Measurements from ENCODE around the gene DCP1B. TPM values are rescaled to one million over a fixed set of nuclear protein-coding genes. Genes with fewer than 3 reads are reported as not detected.
"Not testable (repeated sequence)": the region's sequence is repeated elsewhere in the genome, so short reads cannot be mapped to it uniquely, and the experiment has no call there.

Gene DCP1B
- total RNA-seq, 8 experiments from 2014 or later = 12.7 to 24.5 (median 15.6) TPM

- in situ Hi-C loops (cut with MboI; ENCODE audit: low pct_unique_long_range_greater_than_20kb in 2 of 9, low sequenced_read_pairs in 9 of 9, unreplicated experiment in 9 of 9) = no loop called here
- whole genome bisulfite sequencing, 10 experiments = 85 to 100% (median 95%) methylated on average over 1 to 3 of the region's 3 CpGs; no CpG with 5 or more reads in 1 of the 10 experiments
- Histone ChIP-seq H3K4me3 (no peak overlapping the region), H3K4me1 (replicated peaks in 1 of 2) (no peaks in the 10 kb centered on the region), H3K27ac (no peak overlapping the region)
- ATAC-seq (replicated peaks in 6 of 8) = no peak
Observed at GRCh38 chr12:1956716-1957115, 47.5 kb downstream of the DCP1B start.

- Histone ChIP-seq H3K27ac (no peak overlapping the region), H3K4me1 (replicated peaks in 1 of 2) (no peaks in the 10 kb centered on the region), H3K4me3 (no peak overlapping the region)
- WGBS, 10 experiments = 70 to 94% (median 88%) methylated on average over 1 to 11 of the region's 15 CpGs; no CpG with 5 or more reads in 1 of the 10 experiments
- in situ Hi-C loops (cut with MboI; ENCODE audit: low pct_unique_long_range_greater_than_20kb in 2 of 9, low sequenced_read_pairs in 9 of 9, unreplicated experiment in 9 of 9) = loop anchor here in 7 of 9 experiments (25.0 kb wide), 4 partner anchors 138 to 313 kb away; partner anchors contain the start of genes WNT5B (in 3 of the 7) and LRTM2 (in 1 of the 7)
- ATAC-seq (replicated peaks in 6 of 8) = peak in 1 of 8 experiments; percentile 35
Observed at GRCh38 chr12:1949771-1950470, 54.3 kb downstream of the DCP1B start.

GRCh38 chr12:1948883-1949282 is 55.4 kb downstream of the DCP1B start:
- 100% methylated on average over 1 to 4 of the region's 11 CpGs; no CpG with 5 or more reads in 5 of the 10 experiments for WGBS, 10 experiments
- no peaks in the 10 kb centered on the region for H3K4me1 ChIP-seq (replicated peaks in 1 of 2)
- no peak overlapping the region for H3K27ac ChIP-seq
- H3K4me3 ChIP-seq = no peak overlapping the region
- ATAC-seq (replicated peaks in 6 of 8) = no peak
- in situ Hi-C loops (cut with MboI; ENCODE audit: low pct_unique_long_range_greater_than_20kb in 2 of 9, low sequenced_read_pairs in 9 of 9, unreplicated experiment in 9 of 9) = loop anchor here in 7 of 9 experiments (25.0 kb wide), 4 partner anchors 137 to 312 kb away; partner anchors contain the start of genes WNT5B (in 3 of the 7) and LRTM2 (in 1 of the 7)

GRCh38 chr12:1947081-1947480 is 57.2 kb downstream of the DCP1B start:
- Histone ChIP-seq H3K4me1 (replicated peaks in 1 of 2) (no peaks in the 10 kb centered on the region), H3K27ac (no peak overlapping the region), H3K4me3 (no peak overlapping the region)
- no peak for ATAC-seq (replicated peaks in 6 of 8)
- WGBS, 10 experiments = 0 to 67% (median 24%) methylated on average over 1 of the region's 1 CpG; no CpG with 5 or more reads in 4 of the 10 experiments
- in situ Hi-C loops (cut with MboI; ENCODE audit: low pct_unique_long_range_greater_than_20kb in 2 of 9, low sequenced_read_pairs in 9 of 9, unreplicated experiment in 9 of 9) = loop anchor here in 7 of 9 experiments (25.0 kb wide), 4 partner anchors 135 to 310 kb away; partner anchors contain the start of genes WNT5B (in 3 of the 7) and LRTM2 (in 1 of the 7)

- in situ Hi-C loops (cut with MboI; ENCODE audit: low pct_unique_long_range_greater_than_20kb in 2 of 9, low sequenced_read_pairs in 9 of 9, unreplicated experiment in 9 of 9) = loop anchor here in 7 of 9 experiments (25.0 kb wide), 4 partner anchors 134 to 309 kb away; partner anchors contain the start of genes WNT5B (in 3 of the 7) and LRTM2 (in 1 of the 7)
- WGBS, 10 experiments = 37 to 100% (median 89%) methylated on average over 1 to 3 of the region's 3 CpGs; no CpG with 5 or more reads in 2 of the 10 experiments
- no peak overlapping the region for H3K4me3 ChIP-seq
Observed at GRCh38 chr12:1946296-1946695, 58.0 kb downstream of the DCP1B start.

GRCh38 chr12:1945502-1945901 is 58.8 kb downstream of the DCP1B start:
- in situ Hi-C loops (cut with MboI; ENCODE audit: low pct_unique_long_range_greater_than_20kb in 2 of 9, low sequenced_read_pairs in 9 of 9, unreplicated experiment in 9 of 9) = loop anchor here in 7 of 9 experiments (25.0 kb wide), 4 partner anchors 133 to 308 kb away; partner anchors contain the start of genes WNT5B (in 3 of the 7) and LRTM2 (in 1 of the 7)
- H3K4me1 ChIP-seq (replicated peaks in 1 of 2); H3K4me3 ChIP-seq; ATAC-seq (replicated peaks in 6 of 8); H3K27ac ChIP-seq: not testable (repeated sequence)
- WGBS, 10 experiments = 40 to 100% (median 94%) methylated on average over 1 to 3 of the region's 5 CpGs; no CpG with 5 or more reads in 4 of the 10 experiments

More at GRCh38 chr12:1946296-1946695, 58.0 kb downstream of the DCP1B start:
- H3K4me1 ChIP-seq (replicated peaks in 1 of 2) = no peaks in the 10 kb centered on the region
- no peak for ATAC-seq (replicated peaks in 6 of 8)
- no peak overlapping the region for H3K27ac ChIP-seq

GRCh38 chr12:1939801-1940607 is 64.3 kb downstream of the DCP1B start:
- no peak overlapping the region for H3K4me3 ChIP-seq
- ATAC-seq (replicated peaks in 6 of 8) = peak; percentile 86 to 98 (median 95)
- no peak overlapping the region for H3K27ac ChIP-seq
- in situ Hi-C loops (cut with MboI; ENCODE audit: low pct_unique_long_range_greater_than_20kb in 2 of 9, low sequenced_read_pairs in 9 of 9, unreplicated experiment in 9 of 9) = loop anchor here in 8 of 9 experiments (5.0 to 25.0 kb wide), 9 partner anchors 128 to 303 kb away; partner anchors contain the start of genes WNT5B (in 3 of the 8) and LRTM2 (in 1 of the 8)
- 0 to 43% (median 26%) methylated on average over 3 to 13 of the region's 16 CpGs; no CpG with 5 or more reads in 1 of the 10 experiments for WGBS, 10 experiments
- peaks cover 5 to 15% of the 10 kb centered on the region in 2 donors for H3K4me1 ChIP-seq (replicated peaks in 1 of 2)

GRCh38 chr12:1939331-1939730 is 64.9 kb downstream of the DCP1B start:
- H3K4me3 ChIP-seq = no peak overlapping the region
- no peak overlapping the region for H3K27ac ChIP-seq
- H3K4me1 ChIP-seq (replicated peaks in 1 of 2) = peaks cover 5 to 15% of the 10 kb centered on the region in 2 donors
- WGBS, 10 experiments = 60 to 93% (median 78%) methylated on average over 2 to 10 of the region's 10 CpGs
- in situ Hi-C loops (cut with MboI; ENCODE audit: low pct_unique_long_range_greater_than_20kb in 2 of 9, low sequenced_read_pairs in 9 of 9, unreplicated experiment in 9 of 9) = loop anchor here in 8 of 9 experiments (5.0 to 25.0 kb wide), 9 partner anchors 127 to 302 kb away; partner anchors contain the start of genes WNT5B (in 3 of the 8) and LRTM2 (in 1 of the 8)
- ATAC-seq (replicated peaks in 6 of 8) = no peak

GRCh38 chr12:1937481-1938224 is 66.6 kb downstream of the DCP1B start:
- H3K4me1 ChIP-seq (replicated peaks in 1 of 2) = peaks cover 19 to 29% of the 10 kb centered on the region in 2 donors
- H3K27ac ChIP-seq = no peak overlapping the region
- H3K4me3 ChIP-seq = no peak overlapping the region
- in situ Hi-C loops (cut with MboI; ENCODE audit: low pct_unique_long_range_greater_than_20kb in 2 of 9, low sequenced_read_pairs in 9 of 9, unreplicated experiment in 9 of 9) = loop anchor here in 8 of 9 experiments (5.0 to 25.0 kb wide), 9 partner anchors 125 to 300 kb away; partner anchors contain the start of genes WNT5B (in 3 of the 8) and LRTM2 (in 1 of the 8)
- no peak for ATAC-seq (replicated peaks in 6 of 8)
- 86 to 100% (median 100%) methylated on average over 1 to 5 of the region's 12 CpGs; no CpG with 5 or more reads in 3 of the 10 experiments for WGBS, 10 experiments

- Histone ChIP-seq H3K4me3 (no peak overlapping the region), H3K4me1 (replicated peaks in 1 of 2) (peaks cover 20 to 29% of the 10 kb centered on the region in 2 donors), H3K27ac (no peak overlapping the region)
- 47 to 90% (median 63%) methylated on average over 1 to 15 of the region's 25 CpGs; no CpG with 5 or more reads in 1 of the 10 experiments for WGBS, 10 experiments
- in situ Hi-C loops (cut with MboI; ENCODE audit: low pct_unique_long_range_greater_than_20kb in 2 of 9, low sequenced_read_pairs in 9 of 9, unreplicated experiment in 9 of 9) = loop anchor here in 8 of 9 experiments (5.0 to 25.0 kb wide), 9 partner anchors 124 to 299 kb away; partner anchors contain the start of genes WNT5B (in 3 of the 8) and LRTM2 (in 1 of the 8)
- peak in 2 of 8 experiments; percentile 13 to 67 for ATAC-seq (replicated peaks in 6 of 8)
Observed at GRCh38 chr12:1936406-1937320, 67.6 kb downstream of the DCP1B start.

All from motor neuron (in vitro differentiated cells).